ENCODE measurements around the gene CNTN5. TPM values are rescaled to one million over a fixed set of nuclear protein-coding genes. Genes with fewer than 3 reads are reported as not detected.

CNTN5 gene
- total RNA-seq, 1 experiment from 2014 or later, result not detected

DNA sequence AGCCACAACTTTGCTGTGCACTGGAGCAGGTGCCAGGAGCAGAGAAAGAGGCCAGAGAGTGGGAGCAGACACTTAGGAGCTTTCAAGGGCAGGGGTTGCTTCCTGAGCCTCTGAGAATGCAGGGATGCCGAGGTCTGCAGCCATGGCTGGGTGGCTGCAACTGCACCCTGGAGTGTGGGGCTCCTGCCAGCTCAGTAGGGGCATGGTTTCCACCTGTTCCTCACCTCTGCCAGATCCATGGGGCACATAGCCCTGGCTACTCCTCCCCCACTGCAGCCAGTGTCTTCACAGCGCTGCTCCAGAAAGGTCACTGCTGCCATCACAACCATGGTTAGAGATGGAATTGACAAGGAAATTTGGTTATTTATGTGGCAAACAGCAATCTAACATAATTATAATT lies 404.8 kb downstream of the CNTN5 start:
- peaks cover 64 to 65% of the 10 kb centered on the region in 2 experiments for H3K4me1 Mint-ChIP-seq
- no peak overlapping the region for H3K9ac ChIP-seq (ENCODE audit: extremely low read depth, insufficient read length, low read length)
- no peak for DNase-seq
- H2AFZ ChIP-seq (ENCODE audit: low read length), result no peak overlapping the region
- H4K91ac ChIP-seq (ENCODE audit: insufficient read length, low read depth, low read length), result no peak overlapping the region
- H3K14ac ChIP-seq (ENCODE audit: insufficient read depth, low read length), result no peak overlapping the region; the same call in 1 of the 2 replicates
- H3K27ac Mint-ChIP-seq, result no peak overlapping the region; a peak in 1 of 7 replicates
- no peak overlapping the region for H3K23ac ChIP-seq (ENCODE audit: insufficient read length, low read depth, low read length)
- peaks cover 16% of the 10 kb centered on the region for H3K27me3 Mint-ChIP-seq (ENCODE audit: low read depth)
- no peaks in the 10 kb centered on the region for H4K20me1 ChIP-seq (ENCODE audit: control insufficient read depth, insufficient read depth, insufficient read length)
- H3T11ph ChIP-seq (ENCODE audit: low read length), result no peak overlapping the region
- H3K4me3 Mint-ChIP-seq, result no peak overlapping the region
- no peak overlapping the region for H3K18ac ChIP-seq (ENCODE audit: insufficient read length, low read depth, low read length)
- H4K5ac ChIP-seq (ENCODE audit: insufficient read length, low read depth, low read length), result no peak overlapping the region
- H2BK5ac ChIP-seq (ENCODE audit: insufficient read length, low read length), result no peak overlapping the region
- H3K9me3 Mint-ChIP-seq, result no peaks in the 10 kb centered on the region
- H3K79me1 ChIP-seq (ENCODE audit: insufficient read depth, low read depth, low read length, poor library complexity, severe bottlenecking), result no peaks in the 10 kb centered on the region
- no peaks in the 10 kb centered on the region for H3K36me3 Mint-ChIP-seq (ENCODE audit: insufficient read depth in 1 of 3, low read depth in 3 of 3)
- H2BK20ac ChIP-seq (ENCODE audit: low read depth, low read length, poor library complexity, severe bottlenecking), result no peak overlapping the region
- H3K27me3 ChIP-seq (ENCODE audit: insufficient read depth, low read length), result peaks cover 9% of the 10 kb centered on the region; the same call in 1 of the 2 replicates
- H3K4me1 ChIP-seq (ENCODE audit: insufficient read depth, low read length), result peaks cover 4% of the 10 kb centered on the region; the same call in 1 of the 2 replicates
- H2BK120ac ChIP-seq (ENCODE audit: low read depth, low read length, poor library complexity, severe bottlenecking), result no peak overlapping the region
- WGBS (ENCODE audit: extremely low coverage, insufficient read length, low lambda C conversion rate), result no CpG with 5 or more reads among the region's 2 CpGs
- H4K8ac ChIP-seq (replicated peaks; ENCODE audit: insufficient read length, low read depth, low read length), result no peak overlapping the region
- no peaks in the 10 kb centered on the region for H3K9me3 ChIP-seq (ENCODE audit: control insufficient read depth, low read depth, low read length)
- H3K23me2 ChIP-seq (ENCODE audit: insufficient read length, low read depth, low read length, poor library complexity, severe bottlenecking), result no peaks in the 10 kb centered on the region
- H2AK5ac ChIP-seq (ENCODE audit: insufficient read length, low read length), result no peak overlapping the region
- H3K27ac ChIP-seq (ENCODE audit: insufficient read length, low read depth, low read length), result no peak overlapping the region
- no peak overlapping the region for H3K4ac ChIP-seq (ENCODE audit: low read depth, low read length)
- H2BK15ac ChIP-seq (ENCODE audit: low read depth, low read length), result no peak overlapping the region
- no peaks in the 10 kb centered on the region for H3K79me2 ChIP-seq (ENCODE audit: insufficient read depth, low read length)
- TF ChIP-seq, protein P1, sequence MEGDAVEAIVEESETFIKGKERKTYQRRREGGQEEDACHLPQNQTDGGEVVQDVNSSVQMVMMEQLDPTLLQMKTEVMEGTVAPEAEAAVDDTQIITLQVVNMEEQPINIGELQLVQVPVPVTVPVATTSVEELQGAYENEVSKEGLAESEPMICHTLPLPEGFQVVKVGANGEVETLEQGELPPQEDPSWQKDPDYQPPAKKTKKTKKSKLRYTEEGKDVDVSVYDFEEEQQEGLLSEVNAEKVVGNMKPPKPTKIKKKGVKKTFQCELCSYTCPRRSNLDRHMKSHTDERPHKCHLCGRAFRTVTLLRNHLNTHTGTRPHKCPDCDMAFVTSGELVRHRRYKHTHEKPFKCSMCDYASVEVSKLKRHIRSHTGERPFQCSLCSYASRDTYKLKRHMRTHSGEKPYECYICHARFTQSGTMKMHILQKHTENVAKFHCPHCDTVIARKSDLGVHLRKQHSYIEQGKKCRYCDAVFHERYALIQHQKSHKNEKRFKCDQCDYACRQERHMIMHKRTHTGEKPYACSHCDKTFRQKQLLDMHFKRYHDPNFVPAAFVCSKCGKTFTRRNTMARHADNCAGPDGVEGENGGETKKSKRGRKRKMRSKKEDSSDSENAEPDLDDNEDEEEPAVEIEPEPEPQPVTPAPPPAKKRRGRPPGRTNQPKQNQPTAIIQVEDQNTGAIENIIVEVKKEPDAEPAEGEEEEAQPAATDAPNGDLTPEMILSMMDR (conservative IDR thresholded peaks at IDR 0.05), result no peak
- no peak overlapping the region for H3K56ac ChIP-seq (ENCODE audit: insufficient read length, low read depth, low read length)
- H3K4me2 ChIP-seq (ENCODE audit: insufficient read depth, insufficient read length, low read length), result no peak overlapping the region
- H2BK12ac ChIP-seq (ENCODE audit: insufficient read length, low read depth, low read length), result no peak overlapping the region
